ENCODE data around the gene OLIG2.

OLIG2 gene

GRCh38 chr21:33020558-33021100, 5.1 kb upstream of the OLIG2 start:
- no peak for DNase-seq

GRCh38 chr21:33021150-33021549, 4.6 kb upstream of the OLIG2 start:
- no peak for DNase-seq

GRCh38 chr21:33021667-33022066, 4.1 kb upstream of the OLIG2 start:
- no peak for DNase-seq

GRCh38 chr21:33022489-33022827, 3.3 kb upstream of the OLIG2 start:
- no peak for DNase-seq

GRCh38 chr21:33022828-33023573, 2.7 kb upstream of the OLIG2 start:
- no peak for DNase-seq

GRCh38 chr21:33023574-33024200, 2.0 kb upstream of the OLIG2 start:
- no peak for DNase-seq

- DNase-seq: no peak
These were observed 1.3 kb upstream of the OLIG2 start for GRCh38 chr21:33024201-33025103.

GRCh38 chr21:33025106-33025488, 638 bp upstream of the OLIG2 start:
- no peak for DNase-seq

GRCh38 chr21:33026443-33026858, 716 bp downstream of the OLIG2 start:
- no peak for DNase-seq

- no peak for DNase-seq
These were observed 1.2 kb downstream of the OLIG2 start for GRCh38 chr21:33026878-33027400.

- no peak for DNase-seq
These were observed 1.9 kb downstream of the OLIG2 start for GRCh38 chr21:33027401-33028286.

GRCh38 chr21:33028287-33028670, 2.5 kb downstream of the OLIG2 start:
- DNase-seq: no peak

GRCh38 chr21:33028773-33029384, 3.1 kb downstream of the OLIG2 start:
- no peak for DNase-seq

GRCh38 chr21:33029385-33029921, 3.7 kb downstream of the OLIG2 start:
- no peak for DNase-seq

- no peak for DNase-seq
These were observed 4.3 kb downstream of the OLIG2 start for GRCh38 chr21:33029975-33030461.

- DNase-seq: no peak
These were observed 4.9 kb downstream of the OLIG2 start for GRCh38 chr21:33030633-33031032.

- no peak for DNase-seq
These were observed 5.6 kb downstream of the OLIG2 start for GRCh38 chr21:33031152-33031911.

- DNase-seq: no peak
These were observed 6.8 kb downstream of the OLIG2 start for GRCh38 chr21:33032434-33033047.

- no peak for DNase-seq
These were observed 7.6 kb downstream of the OLIG2 start for GRCh38 chr21:33033094-33033951.
